GM18861 (cell line): ENCODE data around the gene GABRQ.

Experiments
- ATAC-seq: cut with Tn5 transposase; IDR thresholded peaks from one replicate; pipeline ENCODE4 v1.9.1; 2021; ENCODE audit not compliant: unreplicated experiment

Gene GABRQ

GRCh38 chrX:152637649-152638442, at the start of gene GABRQ:
Gene GABRQ, plus strand, starts transcription at chrX:152637895. Its CDS starts 308 bp downstream, at chrX:152638203.
- ATAC-seq, result no peak

- ATAC-seq, result no peak
These were observed 49.5 kb upstream of the GABRQ start for GRCh38 chrX:152588206-152588605.

DNA sequence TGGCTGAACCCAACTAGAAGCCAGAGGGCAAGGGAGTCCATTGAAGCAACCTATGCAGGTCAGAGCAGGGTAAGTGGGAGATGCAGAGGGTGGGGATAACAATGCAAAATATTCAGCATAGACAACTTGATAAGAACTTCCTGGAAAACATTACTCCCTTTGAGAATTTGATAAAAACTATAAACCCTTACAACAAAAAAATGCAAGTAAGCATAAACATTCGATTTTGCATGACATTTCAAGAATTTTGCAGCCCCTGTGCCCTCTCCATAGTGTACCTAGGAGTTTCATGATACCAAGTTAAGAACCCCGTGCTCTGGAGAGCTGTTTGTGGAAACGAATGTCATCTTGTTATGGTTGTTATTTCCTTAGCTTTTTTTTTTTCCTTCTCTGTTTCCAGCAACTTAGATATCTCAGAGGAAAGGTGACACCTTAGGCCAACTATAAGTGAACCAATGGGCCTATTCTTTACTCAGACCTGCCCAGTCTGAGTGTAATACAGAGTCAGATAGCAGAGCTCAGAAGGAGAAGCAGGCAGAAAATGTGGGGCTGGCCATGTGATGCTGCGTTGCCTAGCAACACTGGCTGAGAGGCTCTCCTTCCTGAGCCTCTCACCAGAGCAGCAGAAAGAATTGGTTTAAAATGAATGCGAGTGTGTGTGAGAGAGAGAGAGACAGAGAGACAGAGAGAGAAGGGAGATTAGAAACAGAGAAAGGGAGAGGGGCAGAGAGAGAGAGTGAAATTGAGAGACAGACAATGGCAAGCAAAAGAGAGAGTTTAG, 36.7 kb upstream of the GABRQ start:
- ATAC-seq, result no peak

DNA sequence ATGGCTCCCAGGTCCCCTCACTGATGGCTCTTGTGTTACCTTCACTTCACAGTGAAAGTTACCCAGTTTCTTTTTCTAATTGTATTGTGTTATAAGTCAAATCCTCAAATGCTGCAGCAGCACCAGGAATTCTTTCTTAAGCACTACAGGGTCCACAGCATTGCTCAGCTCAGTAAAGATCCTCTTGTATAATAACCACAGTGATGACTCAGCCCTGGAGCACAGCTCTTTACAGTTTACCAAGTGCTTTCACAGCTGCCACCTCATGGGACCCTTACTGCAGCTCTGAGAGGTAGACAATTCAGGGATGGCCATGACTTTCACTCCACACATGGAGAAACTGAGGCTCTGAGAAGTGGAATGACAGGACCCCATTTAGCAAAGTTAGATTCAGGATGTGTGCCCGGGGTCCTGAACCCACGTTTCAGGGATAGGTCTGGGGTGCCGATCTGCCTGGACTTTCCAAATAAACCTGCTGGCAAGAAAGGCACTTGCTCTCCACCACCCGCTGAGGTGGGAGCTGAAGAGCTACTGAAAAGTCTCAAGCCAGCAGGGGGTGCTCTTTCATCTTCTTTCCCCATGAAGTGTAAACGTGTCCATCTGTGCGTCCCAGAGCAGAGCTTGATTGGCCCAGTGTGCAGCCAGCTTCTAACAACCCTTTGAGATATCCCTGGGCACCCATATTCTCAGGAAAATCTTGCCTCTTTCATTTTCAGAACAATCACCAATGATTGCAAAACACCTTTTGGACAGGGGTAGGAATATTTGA, 35.7 kb upstream of the GABRQ start:
- ATAC-seq, result no peak

GRCh38 chrX:152614791-152615190, 22.9 kb upstream of the GABRQ start:
- no peak for ATAC-seq

GRCh38 chrX:152619897-152620296, 17.8 kb upstream of the GABRQ start:
- no peak for ATAC-seq

DNA sequence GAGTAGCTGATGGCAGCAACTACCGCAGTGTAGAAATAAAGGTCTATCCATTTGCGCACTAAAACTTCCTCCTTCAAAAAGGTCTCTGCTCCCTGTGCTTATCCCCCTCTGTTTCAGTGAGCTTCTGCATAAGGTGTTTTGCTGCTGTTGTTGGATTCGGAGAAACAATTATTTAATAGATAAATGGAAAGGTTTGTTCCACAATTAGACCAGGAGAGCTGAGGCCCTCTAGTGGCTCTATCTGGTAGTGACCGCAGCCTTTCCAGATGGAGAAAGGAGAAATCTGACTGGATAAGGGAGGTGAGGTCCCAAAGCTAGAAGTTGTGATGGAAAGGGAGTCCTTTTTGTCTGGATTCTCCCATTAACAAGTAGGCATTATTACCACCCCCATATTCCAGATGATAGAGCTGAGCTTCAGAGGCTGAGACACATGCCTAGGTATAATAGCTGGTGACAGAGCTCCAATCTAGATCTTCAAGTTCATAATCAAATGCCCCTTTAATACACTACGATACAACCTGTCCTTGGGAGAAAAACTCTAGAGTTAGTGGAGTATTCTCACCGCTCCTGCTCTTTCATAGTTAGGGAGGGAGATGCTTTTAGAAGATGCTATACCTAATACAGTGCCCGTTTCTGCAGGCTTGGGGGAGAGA, 5.1 kb upstream of the GABRQ start:
- ATAC-seq, result no peak

- no peak for ATAC-seq
These were observed 1.8 kb upstream of the GABRQ start for GRCh38 chrX:152635941-152636340.

DNA sequence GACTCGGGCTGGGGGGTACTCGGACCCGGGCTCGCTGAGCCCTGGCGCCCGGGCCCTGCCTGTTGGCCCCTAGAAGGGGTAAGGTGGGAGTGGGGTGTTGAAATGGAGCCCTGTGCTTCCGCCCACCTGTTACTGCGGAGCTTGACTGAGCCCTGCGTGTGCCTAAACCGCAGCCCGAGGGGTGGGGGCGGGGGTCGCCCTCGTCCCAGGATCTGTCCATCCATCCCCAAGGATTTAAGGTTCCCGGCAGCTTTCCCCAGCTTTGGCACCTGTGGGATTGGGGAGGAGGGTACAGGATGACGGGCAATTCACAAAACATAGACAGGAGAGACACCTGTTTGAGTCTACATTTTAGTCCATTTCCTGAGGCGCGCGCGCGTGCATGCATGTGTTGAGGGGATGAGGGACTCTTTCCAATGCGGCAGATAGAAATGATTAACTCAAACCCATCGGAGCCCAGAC, 779 bp downstream of the GABRQ start:
- ATAC-seq, result no peak

DNA sequence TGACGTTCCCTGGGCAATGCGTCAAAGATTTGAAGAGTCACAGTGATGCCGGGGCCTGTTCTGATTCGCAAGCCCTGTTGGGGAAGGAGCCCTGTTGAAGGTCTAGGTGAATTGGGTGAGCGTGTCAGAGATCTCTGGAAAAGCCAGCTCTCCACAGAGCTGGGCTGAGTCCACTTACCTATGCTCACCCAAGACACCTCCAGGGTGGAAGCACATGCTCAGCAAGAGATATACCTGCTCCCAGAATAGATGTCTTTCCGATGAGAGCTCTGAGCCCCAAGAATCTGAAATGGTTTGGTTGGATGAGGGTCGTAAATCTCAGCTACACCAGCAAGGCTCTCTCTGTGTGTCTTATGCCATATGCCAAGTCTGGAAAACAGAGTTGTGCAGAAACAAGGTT, 1.7 kb downstream of the GABRQ start:
- ATAC-seq, result no peak

GRCh38 chrX:152640034-152640818, 2.5 kb downstream of the GABRQ start:
- ATAC-seq, result no peak

- ATAC-seq, result no peak
These were observed 3.7 kb downstream of the GABRQ start for GRCh38 chrX:152641256-152641875.

- no peak for ATAC-seq
These were observed 4.3 kb downstream of the GABRQ start for GRCh38 chrX:152641996-152642395.

- ATAC-seq, result no peak
These were observed 5.4 kb downstream of the GABRQ start for GRCh38 chrX:152642931-152643564.

GRCh38 chrX:152646961-152647360, 9.3 kb downstream of the GABRQ start:
- ATAC-seq, result no peak

DNA sequence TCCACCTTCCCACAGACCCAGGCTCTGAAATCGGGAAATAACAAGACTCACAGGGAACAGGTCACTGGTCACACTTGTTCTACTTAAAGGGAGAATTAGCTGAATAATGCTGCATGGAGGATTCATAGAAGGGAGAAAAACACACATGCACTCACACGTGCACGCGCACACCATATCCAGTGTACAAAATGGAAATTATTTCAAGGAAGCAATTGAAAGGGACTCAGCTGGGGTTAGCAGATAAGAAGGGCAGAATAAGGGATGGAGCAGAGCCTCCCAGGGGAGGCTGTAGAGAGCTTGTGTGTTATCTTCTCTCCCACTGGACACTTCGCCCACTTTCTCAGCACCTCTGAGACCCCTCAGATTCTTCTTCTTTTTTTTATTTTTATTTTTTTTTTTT, 10.3 kb downstream of the GABRQ start:
- no peak for ATAC-seq

GRCh38 chrX:152652060-152652459, 14.4 kb downstream of the GABRQ start:
- ATAC-seq, result no peak

GRCh38 chrX:152652467-152652866, 14.8 kb downstream of the GABRQ start:
- no peak for ATAC-seq

DNA sequence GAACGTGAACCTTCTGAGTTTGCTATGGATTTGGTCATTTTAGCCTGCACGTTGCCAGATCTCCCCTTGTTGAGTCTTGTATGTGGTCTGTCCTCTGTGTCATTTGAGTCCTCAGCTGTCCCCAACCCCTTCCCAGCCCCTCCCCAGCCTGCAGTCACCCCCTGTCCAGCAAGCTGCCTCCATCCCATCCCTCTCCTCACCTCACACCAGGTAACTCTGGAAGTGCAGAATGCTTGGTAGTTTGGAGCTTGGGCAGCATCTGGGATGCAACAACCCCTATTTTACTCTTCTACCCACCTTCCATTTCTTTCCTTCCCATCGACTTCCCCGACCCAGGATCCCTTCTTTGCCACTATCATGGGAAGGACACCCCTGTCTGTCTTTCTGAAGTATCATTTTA, 18.4 kb downstream of the GABRQ start:
- no peak for ATAC-seq
